Smooth muscle cell (in vitro differentiated cells): ENCODE data around the gene ANAPC10. TPM values are rescaled to one million over a fixed set of nuclear protein-coding genes. Genes with fewer than 3 reads are reported as not detected.

Experiments used
- polyA plus RNA-seq: library from polyadenylated mRNA; unstranded; fragments of >200 nt; fragmentation: Nextera tagmentation; extraction: Ambion mirVana; gene quantifications from 2 replicates; pipeline ENCODE4 v1.2.1, GENCODE V29; 2016
- total RNA-seq: library from RNA; depleted of rRNA; stranded (reverse); fragments of >200 nt; gene quantifications from 2 replicates; pipeline ENCODE4 v1.2.3, GENCODE V29; 2014

Gene ANAPC10
- total and polyA plus RNA-seq, 2 experiments from 2014 or later: 28.0 to 66.2 TPM

Other genes starting within 250 kb of the ANAPC10 start
- 91.8 and 105 TPM in 2 replicates for gene ABCE1, start 115 bp upstream of the ANAPC10 start, total RNA-seq
- 29.6 and 31.6 TPM in 2 replicates for gene ABCE1, start 115 bp upstream of the ANAPC10 start, polyA plus RNA-seq
- 16.3 and 17.7 TPM in 2 replicates for gene OTUD4, start 82.4 kb upstream of the ANAPC10 start, total RNA-seq
- gene OTUD4, start 82.4 kb upstream of the ANAPC10 start, polyA plus RNA-seq: 4.4 and 6.2 TPM in 2 replicates